Activated naive CD8-positive, alpha-beta T cell treated with anti-CD3 and anti-CD28 coated beads, Interleukin-2, amount 10 ng/mL, durations not matched to agents 7 days and 5 days (primary cell): ENCODE measurements around the gene ZNF800. TPM values are rescaled to one million over a fixed set of nuclear protein-coding genes. Genes with fewer than 3 reads are reported as not detected.

Source experiments
- ATAC-seq: fragments of 150-1000 bp; cut with Tn5 transposase; one replicate; pipeline ENCODE4 v1.10.0; 2021; ENCODE audit warnings: low read depth, moderate library complexity
- POLR2A ChIA-PET: fragments of 350-600 bp; sonication (Branson Sonifier 250); formaldehyde crosslinking; loops from one replicate; lab custom pipeline; 2021; ENCODE audit warnings: antibody characterized with exemption; lab: Charles Lee
- DNase-seq: peaks from one replicate; pipeline ENCODE4 v3.0.0; 2021
- H3K27ac Mint-ChIP-seq: one replicate; pipeline ENCODE4 v1.8.0; 2022; ENCODE audit warnings: mild to moderate bottlenecking, mixed read lengths
- H3K27me3 Mint-ChIP-seq: one replicate; pipeline ENCODE4 v1.8.0; 2022; ENCODE audit warnings: mild to moderate bottlenecking, moderate library complexity, mixed read lengths
- H3K36me3 Mint-ChIP-seq: one replicate; pipeline ENCODE4 v1.8.0; 2021; ENCODE audit warnings: mild to moderate bottlenecking, mixed read lengths
- H3K4me1 Mint-ChIP-seq: one replicate; pipeline ENCODE4 v1.8.0; 2021; ENCODE audit warnings: mixed read lengths
- H3K4me3 Mint-ChIP-seq: one replicate; pipeline ENCODE4 v1.8.0; 2022; ENCODE audit warnings: mild to moderate bottlenecking, moderate library complexity, mixed read lengths
- H3K9me3 Mint-ChIP-seq: one replicate; pipeline ENCODE4 v1.8.0; 2021; ENCODE audit warnings: mixed read lengths
- total RNA-seq, 2 experiments: library from RNA; stranded (reverse); gene quantifications; one replicate each; pipeline ENCODE4 v1.2.3, GENCODE V29; 2021

Gene ZNF800
- total RNA-seq, 2 experiments from 2014 or later: 49.4 to 55.9 TPM

- no peak for ATAC-seq
- peaks cover 2% of the 10 kb centered on the region for H3K4me1 Mint-ChIP-seq
- DNase-seq: no peak
- POLR2A ChIA-PET: interaction anchor here (0.6 kb wide), 1 partner anchor 31 kb away, joined by 3 read pairs; the partner anchor contains the start of gene ZNF800
- no peaks in the 10 kb centered on the region for H3K27me3 Mint-ChIP-seq
- no peak overlapping the region for H3K27ac Mint-ChIP-seq
- H3K36me3 Mint-ChIP-seq: peaks cover 22% of the 10 kb centered on the region
- H3K9me3 Mint-ChIP-seq: no peaks in the 10 kb centered on the region
- H3K4me3 Mint-ChIP-seq: no peak overlapping the region
Measured at GRCh38 chr7:127361736-127362135, 30.8 kb downstream of the ZNF800 start.

- POLR2A ChIA-PET: interaction anchor here (0.8 kb wide), 1 partner anchor 33 kb away, joined by 3 read pairs; no protein-coding TSS in a partner anchor
- peaks cover 6% of the 10 kb centered on the region for H3K4me1 Mint-ChIP-seq
- H3K27me3 Mint-ChIP-seq: no peaks in the 10 kb centered on the region
- DNase-seq (no peak), ATAC-seq (no peak)
- H3K27ac Mint-ChIP-seq: no peak overlapping the region
- no peaks in the 10 kb centered on the region for H3K9me3 Mint-ChIP-seq
- peaks cover 25% of the 10 kb centered on the region for H3K36me3 Mint-ChIP-seq
- no peak overlapping the region for H3K4me3 Mint-ChIP-seq
Measured at GRCh38 chr7:127359011-127359410, 33.5 kb downstream of the ZNF800 start.

GRCh38 chr7:127353897-127354296, 38.6 kb downstream of the ZNF800 start:
- H3K4me3 Mint-ChIP-seq: no peak overlapping the region
- H3K27me3 Mint-ChIP-seq: no peaks in the 10 kb centered on the region

GRCh38 chr7:127350586-127350985, 41.9 kb downstream of the ZNF800 start:
- H3K4me1 Mint-ChIP-seq: peaks cover 8% of the 10 kb centered on the region
- H3K4me3 Mint-ChIP-seq: no peak overlapping the region
- DNase-seq (no peak), ATAC-seq (no peak)
- H3K36me3 Mint-ChIP-seq: peaks cover 17% of the 10 kb centered on the region
- H3K27ac Mint-ChIP-seq: no peak overlapping the region
- POLR2A ChIA-PET: interaction anchor here (0.7 kb wide), 1 partner anchor 42 kb away, joined by 3 read pairs; the partner anchor contains the start of gene ZNF800
- H3K27me3 Mint-ChIP-seq: no peaks in the 10 kb centered on the region
- H3K9me3 Mint-ChIP-seq: no peaks in the 10 kb centered on the region

More at GRCh38 chr7:127353897-127354296, 38.6 kb downstream of the ZNF800 start:
- Mint-ChIP-seq H3K9me3 (no peaks in the 10 kb centered on the region), H3K4me1 (peaks cover 7% of the 10 kb centered on the region), H3K27ac (no peak overlapping the region), H3K36me3 (peaks cover 29% of the 10 kb centered on the region)
- POLR2A ChIA-PET: interaction anchor here (0.6 to 2.0 kb wide), 2 partner anchors 39 to 721 kb away, joined by 3 to 6 read pairs; partner anchors contain the start of gene ZNF800
- ATAC-seq (no peak), DNase-seq (no peak)

GRCh38 chr7:127349881-127350280, 42.6 kb downstream of the ZNF800 start:
- no peak for ATAC-seq
- H3K36me3 Mint-ChIP-seq: peaks cover 12% of the 10 kb centered on the region
- H3K4me1 Mint-ChIP-seq: peaks cover 5% of the 10 kb centered on the region
- H3K4me3 Mint-ChIP-seq: no peak overlapping the region
- no peak overlapping the region for H3K27ac Mint-ChIP-seq
- POLR2A ChIA-PET: interaction anchor here (1.2 kb wide), 1 partner anchor 43 kb away, joined by 4 read pairs; the partner anchor contains the start of gene ZNF800
- peaks cover 4% of the 10 kb centered on the region for H3K27me3 Mint-ChIP-seq
- H3K9me3 Mint-ChIP-seq: no peaks in the 10 kb centered on the region
- no peak for DNase-seq

GRCh38 chr7:127348247-127348631, 44.3 kb downstream of the ZNF800 start:
- no peaks in the 10 kb centered on the region for H3K9me3 Mint-ChIP-seq
- H3K4me3 Mint-ChIP-seq: peak overlapping the region; percentile 29
- no peak for DNase-seq
- POLR2A ChIA-PET: interaction anchor here (0.9 to 1.7 kb wide), 4 partner anchors 21 to 99 kb away, joined by 3 to 7 read pairs (median 3); partner anchors contain the start of gene ZNF800
- no peak overlapping the region for H3K27ac Mint-ChIP-seq
- H3K4me1 Mint-ChIP-seq: peaks cover 5% of the 10 kb centered on the region
- ATAC-seq: no peak
- H3K27me3 Mint-ChIP-seq: peaks cover 8% of the 10 kb centered on the region
- peaks cover 10% of the 10 kb centered on the region for H3K36me3 Mint-ChIP-seq

- DNase-seq (peak; percentile 85), ATAC-seq (peak; percentile 100)
- no peaks in the 10 kb centered on the region for H3K9me3 Mint-ChIP-seq
- H3K27ac Mint-ChIP-seq: no peak overlapping the region
- peaks cover 9% of the 10 kb centered on the region for H3K36me3 Mint-ChIP-seq
- H3K4me3 Mint-ChIP-seq: peak overlapping the region; percentile 60
- POLR2A ChIA-PET: interaction anchor here (0.9 to 1.7 kb wide), 4 partner anchors 22 to 100 kb away, joined by 3 to 7 read pairs (median 3); partner anchors contain the start of gene ZNF800
- H3K4me1 Mint-ChIP-seq: peaks cover 5% of the 10 kb centered on the region
- H3K27me3 Mint-ChIP-seq: peaks cover 8% of the 10 kb centered on the region
Measured at GRCh38 chr7:127347567-127348246, 44.8 kb downstream of the ZNF800 start.

GRCh38 chr7:127346575-127347256, 45.8 kb downstream of the ZNF800 start:
- POLR2A ChIA-PET: interaction anchor here (1.3 to 1.7 kb wide), 2 partner anchors 68 to 101 kb away, joined by 3 to 7 read pairs; no protein-coding TSS in a partner anchor
- ATAC-seq (no peak), DNase-seq (no peak)
- Mint-ChIP-seq H3K4me1 (peaks cover 5% of the 10 kb centered on the region), H3K27me3 (peaks cover 8% of the 10 kb centered on the region), H3K36me3 (peaks cover 8% of the 10 kb centered on the region), H3K27ac (no peak overlapping the region), H3K4me3 (peak overlapping the region; percentile 60), H3K9me3 (peaks cover 3% of the 10 kb centered on the region)

GRCh38 chr7:127342596-127342995, 49.9 kb downstream of the ZNF800 start:
- Mint-ChIP-seq H3K27ac (no peak overlapping the region), H3K4me3 (no peak overlapping the region), H3K4me1 (peaks cover 2% of the 10 kb centered on the region), H3K36me3 (peaks cover 2% of the 10 kb centered on the region), H3K27me3 (peaks cover 11% of the 10 kb centered on the region), H3K9me3 (peaks cover 4% of the 10 kb centered on the region)
- no peak for DNase-seq
- POLR2A ChIA-PET: no interaction called here
- no peak for ATAC-seq

- POLR2A ChIA-PET: no interaction called here
- no peaks in the 10 kb centered on the region for H3K4me1 Mint-ChIP-seq
- H3K27ac Mint-ChIP-seq: no peak overlapping the region
- no peak overlapping the region for H3K4me3 Mint-ChIP-seq
- ATAC-seq (no peak), DNase-seq (no peak)
- no peaks in the 10 kb centered on the region for H3K36me3 Mint-ChIP-seq
- peaks cover 17% of the 10 kb centered on the region for H3K27me3 Mint-ChIP-seq
- peaks cover 4% of the 10 kb centered on the region for H3K9me3 Mint-ChIP-seq
Measured at GRCh38 chr7:127338122-127338521, 54.4 kb downstream of the ZNF800 start.

- no peak for ATAC-seq
- Mint-ChIP-seq H3K27ac (no peak overlapping the region), H3K9me3 (peaks cover 4% of the 10 kb centered on the region), H3K36me3 (no peaks in the 10 kb centered on the region), H3K4me3 (no peak overlapping the region), H3K27me3 (peaks cover 17% of the 10 kb centered on the region), H3K4me1 (no peaks in the 10 kb centered on the region)
- DNase-seq: no peak
- POLR2A ChIA-PET: no interaction called here
Measured at GRCh38 chr7:127337581-127337980, 54.9 kb downstream of the ZNF800 start.

GRCh38 chr7:127336458-127336857, 56.0 kb downstream of the ZNF800 start:
- H3K9me3 Mint-ChIP-seq: no peaks in the 10 kb centered on the region
- no peaks in the 10 kb centered on the region for H3K4me1 Mint-ChIP-seq
- peaks cover 19% of the 10 kb centered on the region for H3K27me3 Mint-ChIP-seq
- H3K36me3 Mint-ChIP-seq: no peaks in the 10 kb centered on the region
- ATAC-seq (no peak), DNase-seq (no peak)
- no peak overlapping the region for H3K4me3 Mint-ChIP-seq
- no peak overlapping the region for H3K27ac Mint-ChIP-seq
- POLR2A ChIA-PET: no interaction called here

GRCh38 chr7:127332880-127333279, 59.6 kb downstream of the ZNF800 start:
- DNase-seq (no peak), ATAC-seq (no peak)
- Mint-ChIP-seq H3K27ac (no peak overlapping the region), H3K9me3 (no peaks in the 10 kb centered on the region), H3K27me3 (peaks cover 31% of the 10 kb centered on the region), H3K4me3 (no peak overlapping the region), H3K36me3 (no peaks in the 10 kb centered on the region), H3K4me1 (no peaks in the 10 kb centered on the region)
- POLR2A ChIA-PET: no interaction called here
